Stimulated activated CD8-positive, alpha-beta memory T cell treated with anti-CD3 and anti-CD28 coated beads, Interleukin-7, amount 100 ng/mL, for 1 hour (primary cell): ENCODE results near the gene INF2.
"Not testable (repeated sequence)": the region's sequence is repeated elsewhere in the genome, so short reads cannot be mapped to it uniquely, and the experiment has no call there.

ENCODE experiments used
- DNase-seq, 2 donors: peaks; one replicate each; pipeline ENCODE4 v3.0.0-alpha.2; 2020; ENCODE audit warnings: low read depth in 2 of 2

The INF2 gene

GRCh38 chr14:104721505-104722431, 32.4 kb downstream of the INF2 start:
- DNase-seq: no peak

- DNase-seq: no peak
Observed at GRCh38 chr14:104722938-104723650, 33.7 kb downstream of the INF2 start.

- peak; percentile 25 to 27 for DNase-seq
Observed at GRCh38 chr14:104723651-104724406, 34.4 kb downstream of the INF2 start, which contains the start of gene ADSS1. Gene ADSS1 (plus strand): TSS chr14:104724229. CDS start chr14:104724271, 42 bp downstream.

GRCh38 chr14:104724407-104724980, 35.1 kb downstream of the INF2 start:
- no peak for DNase-seq

- no peak for DNase-seq
Observed at GRCh38 chr14:104724981-104725771, 35.8 kb downstream of the INF2 start.

- DNase-seq: no peak
Observed at GRCh38 chr14:104725772-104726548, 36.5 kb downstream of the INF2 start.

DNA sequence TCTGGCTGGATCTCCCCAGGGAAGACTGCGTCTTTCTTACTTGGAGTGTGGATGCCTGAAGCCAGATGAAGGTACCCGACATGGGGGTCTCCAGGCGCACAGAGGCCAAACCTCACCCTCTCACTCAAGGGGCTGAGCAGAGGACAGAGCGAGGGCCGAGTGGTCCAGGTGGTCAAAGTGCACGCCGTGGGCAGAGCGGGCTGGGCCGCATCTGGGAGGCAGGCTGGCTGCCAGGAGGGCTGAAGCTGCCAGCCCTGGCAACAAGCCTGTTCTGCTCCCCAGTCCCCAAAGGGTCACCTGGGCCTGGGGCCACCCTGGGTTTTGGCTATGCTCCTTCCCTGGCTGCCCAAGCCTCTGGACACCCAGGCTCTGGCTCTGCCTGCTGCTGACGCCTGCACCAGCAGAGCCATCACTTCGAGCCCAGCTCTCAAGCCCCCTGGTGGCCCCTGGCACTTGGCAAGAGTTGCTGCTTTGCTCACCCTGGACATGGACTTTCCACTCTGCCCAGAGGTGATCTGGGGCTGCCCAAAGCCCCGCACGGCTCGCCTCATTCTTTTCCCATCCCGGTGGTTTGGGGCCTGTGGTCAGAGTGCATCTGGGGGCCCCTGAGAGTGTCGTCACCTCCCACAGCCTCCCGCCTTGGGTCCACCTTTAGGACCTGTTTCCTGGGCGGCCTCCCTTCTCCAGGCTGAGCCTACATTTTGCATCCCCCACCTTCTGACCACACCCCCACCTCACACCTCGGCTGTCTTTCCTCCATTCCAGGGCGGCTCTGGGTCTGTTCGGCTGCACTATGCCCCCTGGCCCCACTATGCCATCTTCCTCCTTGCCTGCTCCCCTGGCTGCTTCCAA, 37.4 kb downstream of the INF2 start:
- DNase-seq: no peak

DNA sequence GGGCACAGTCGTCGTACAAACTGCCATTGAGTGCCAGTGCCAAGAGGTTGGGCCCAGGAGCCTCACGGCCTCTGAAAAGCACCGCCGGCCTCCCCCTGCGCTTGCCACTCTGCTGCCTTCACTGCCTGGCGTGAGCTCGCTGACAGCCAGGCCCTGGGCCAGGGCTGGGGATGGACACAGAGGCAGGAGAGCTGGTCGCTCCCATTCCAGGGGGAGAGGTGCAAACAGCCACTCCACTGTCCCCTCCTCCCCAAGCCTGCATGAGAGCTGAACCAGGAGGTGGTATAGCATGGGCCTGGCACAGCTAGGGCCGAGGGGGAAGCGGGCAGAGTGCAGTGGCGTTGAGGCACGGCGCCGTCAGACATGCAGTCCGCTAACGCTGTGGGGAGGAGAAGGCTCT, 39.2 kb downstream of the INF2 start:
- no peak for DNase-seq

DNA sequence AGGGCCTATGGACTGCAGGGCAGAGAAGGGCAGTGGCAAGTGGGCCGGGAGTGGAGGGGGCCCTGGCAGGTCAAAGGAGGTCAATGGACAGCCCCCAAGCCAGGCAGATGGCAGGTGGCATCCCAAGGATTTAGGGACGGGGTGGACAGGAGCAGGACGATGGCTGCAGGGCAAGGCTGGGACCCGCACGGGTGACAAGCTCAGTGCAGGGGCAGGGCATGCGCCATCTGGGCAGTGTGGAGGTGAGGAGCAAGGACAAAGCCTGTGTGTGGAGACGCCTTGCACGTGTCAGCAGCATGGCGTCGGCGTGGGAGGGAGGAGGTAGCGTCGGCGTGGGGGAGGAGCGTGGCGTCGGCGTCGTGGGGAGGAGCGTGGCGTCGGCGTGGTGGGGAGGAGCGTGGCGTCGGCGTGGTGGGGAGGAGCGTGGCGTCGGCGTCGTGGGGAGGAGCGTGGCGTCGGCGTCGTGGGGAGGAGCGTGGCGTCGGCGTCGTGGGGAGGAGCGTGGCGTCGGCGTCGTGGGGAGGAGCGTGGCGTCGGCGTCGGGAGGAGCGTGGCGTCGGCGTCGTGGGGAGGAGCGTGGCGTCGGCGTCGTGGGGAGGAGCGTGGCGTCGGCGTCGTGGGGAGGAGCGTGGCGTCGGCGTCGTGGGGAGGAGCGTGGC, 39.9 kb downstream of the INF2 start:
- DNase-seq: not testable (repeated sequence)

- no peak for DNase-seq
Observed at GRCh38 chr14:104729835-104730181, 40.4 kb downstream of the INF2 start.

DNA sequence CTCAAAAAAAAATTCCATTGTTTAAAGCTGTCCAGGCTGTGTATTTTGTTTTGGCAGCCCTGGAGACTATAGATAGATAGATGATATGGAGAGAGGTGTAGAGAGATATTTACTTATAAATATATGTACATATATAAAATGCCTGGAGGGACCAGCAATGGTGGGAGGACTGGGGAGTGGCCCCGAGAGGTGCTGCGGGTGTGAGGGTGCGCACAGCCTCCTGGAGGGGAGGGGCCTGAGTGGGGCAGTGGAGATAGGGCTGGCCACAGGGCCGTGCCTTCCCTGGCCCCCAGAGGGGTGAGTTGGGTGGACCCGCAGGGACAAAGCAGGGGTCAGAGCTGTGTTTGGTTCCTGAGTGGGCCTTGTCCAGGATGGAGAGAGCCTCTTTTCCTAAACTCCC, 41.1 kb downstream of the INF2 start:
- DNase-seq: no peak

DNA sequence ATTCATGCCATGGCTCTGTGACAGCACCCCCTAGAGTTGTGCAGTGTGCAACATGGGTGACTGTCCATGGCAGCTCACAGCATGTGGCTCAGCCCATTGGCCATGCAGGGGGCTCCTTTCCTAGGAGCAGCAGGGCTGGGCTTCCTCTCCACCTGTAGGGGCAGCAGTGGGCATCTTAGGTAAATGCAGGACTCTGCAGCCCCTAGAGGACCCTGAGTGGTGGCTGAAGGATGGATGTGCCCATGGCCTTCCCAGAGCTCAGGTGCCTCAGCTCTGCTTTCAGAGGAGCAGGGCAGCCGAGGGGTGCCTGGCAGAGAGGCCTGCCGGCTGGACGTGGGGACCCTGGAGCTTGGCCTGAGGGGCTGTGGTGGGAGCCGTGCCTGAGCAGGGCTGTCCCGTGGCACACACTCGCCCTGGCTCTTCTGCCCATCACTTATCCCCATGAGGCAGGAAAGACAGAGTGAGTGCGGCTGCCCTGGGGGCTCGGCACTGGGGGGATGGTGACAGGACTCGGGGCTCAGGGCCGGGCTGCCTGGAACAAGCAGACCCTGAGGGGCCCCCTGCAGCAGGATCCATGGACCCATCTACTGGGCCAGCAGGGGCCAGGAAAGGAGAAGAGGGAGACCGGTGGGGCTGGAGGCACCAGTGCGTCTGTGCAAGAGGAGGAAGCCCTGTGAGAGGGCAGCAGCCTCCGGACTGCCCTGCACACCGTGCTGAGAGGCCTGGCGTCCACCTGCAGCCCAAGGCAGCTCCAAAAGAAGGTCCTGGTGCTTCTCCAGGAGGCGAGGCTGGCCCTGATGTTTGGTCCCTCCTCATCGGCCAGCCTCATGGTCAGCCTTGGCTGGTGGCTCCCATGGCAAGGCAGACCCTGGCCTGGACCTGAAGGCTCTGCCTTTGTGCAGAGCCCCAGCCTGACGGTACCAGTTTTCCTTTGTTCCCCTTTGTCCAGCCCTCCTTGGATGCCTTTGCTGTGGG, 42.2 kb downstream of the INF2 start:
- no peak for DNase-seq

DNA sequence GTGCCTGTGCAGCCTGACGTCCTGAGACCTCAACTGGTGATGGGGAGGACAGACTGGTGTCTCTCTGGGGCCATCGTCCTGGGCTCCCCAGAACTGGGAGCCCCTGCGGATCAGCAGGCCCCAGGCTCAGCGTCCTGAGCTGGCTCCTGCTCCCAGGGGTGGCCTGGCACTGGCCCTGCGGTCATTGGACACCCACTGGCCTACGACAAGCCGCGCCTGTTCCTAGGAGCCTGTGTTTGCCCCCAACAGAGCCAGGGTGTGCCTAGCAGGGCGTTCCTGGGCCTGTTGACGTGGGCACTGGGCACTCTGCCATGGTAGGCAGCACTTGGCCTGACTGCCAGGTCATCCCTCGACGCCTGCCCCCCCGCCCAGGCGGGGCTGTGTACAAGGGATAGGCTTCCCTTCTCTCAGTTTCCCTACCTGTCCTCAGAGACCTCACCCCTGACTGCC, 43.0 kb downstream of the INF2 start:
- DNase-seq: no peak

GRCh38 chr14:104732931-104733681, 43.7 kb downstream of the INF2 start:
- DNase-seq: no peak

DNA sequence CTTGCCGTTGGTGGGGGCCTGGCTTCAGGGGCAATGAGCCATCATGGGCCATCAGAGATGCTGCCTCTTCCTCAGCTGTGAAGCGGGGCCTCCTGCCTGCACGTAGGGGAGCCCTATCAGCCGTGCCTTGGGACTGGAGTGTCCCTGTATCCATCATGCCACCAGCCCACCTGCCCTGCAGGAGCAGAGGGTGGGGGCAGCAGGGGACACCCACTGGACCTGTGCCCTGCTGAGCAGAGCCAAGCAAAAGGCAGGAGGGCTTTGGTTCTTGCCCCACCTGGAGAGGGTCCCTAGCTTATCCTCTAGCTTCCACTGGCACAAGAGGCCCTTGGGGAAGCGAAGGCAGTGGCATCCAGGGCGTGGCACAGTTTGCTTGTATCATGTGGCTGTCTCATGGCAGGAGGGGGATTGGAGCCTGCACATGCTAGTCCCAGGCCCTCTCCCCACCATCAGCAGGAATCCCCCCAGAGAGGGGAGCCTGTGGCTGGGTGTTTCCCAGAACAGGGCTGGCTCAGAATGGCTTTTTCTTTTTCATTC, 44.7 kb downstream of the INF2 start:
- no peak for DNase-seq

- no peak for DNase-seq
Observed at GRCh38 chr14:104734601-104734990, 45.2 kb downstream of the INF2 start.
